HepG2 (cell line): ENCODE results near the gene PSD4. TPM values are rescaled to one million over a fixed set of nuclear protein-coding genes. Genes with fewer than 3 reads are reported as not detected.

Experiments used
- ATAC-seq: fragments of 200-7000 bp; cut with Tn5 transposase; 3 replicates; pipeline ENCODE4 v1.9.1; 2020; ENCODE audit warnings: mild to moderate bottlenecking, moderate library complexity
- BruUV-seq: library from RNA; stranded (reverse); fragments of 400-500 nt; replicated peaks from 2 replicates; lab custom pipeline; 2021; lab: Mats Ljungman, UMichigan
- CTCF ChIA-PET: fragments of 300-600 bp; formaldehyde crosslinking; extraction: SDS; loops from one replicate; lab custom pipeline; 2021; ENCODE audit warnings: low total read pairs, inconsistent platforms, low intra/inter-chr PET ratio; lab: Yijun Ruan, JAX
- POLR2A ChIA-PET: fragments of 350-600 bp; sonication (Branson Sonifier 250); formaldehyde crosslinking; loops from one replicate; lab custom pipeline; 2020; ENCODE audit warnings: antibody characterized with exemption, inconsistent platforms; lab: Yijun Ruan, JAX
- DNase-seq: peaks from one replicate; pipeline ENCODE4 v3.0.0-alpha.2; 2015; ENCODE audit warnings: low spot score
- FAIRE-seq: peaks from 3 replicates; lab custom pipeline; 2011; peaks lifted over from hg19 to GRCh38; lab: Jason Lieb, UNC
- H2AFZ ChIP-seq: one replicate; pipeline ENCODE4 v1.6.1; 2011; ENCODE audit warnings: low read length, inconsistent platforms
- H3K27ac ChIP-seq: fragments of 300-600 bp; 3 replicates; pipeline ENCODE4 v1.8.0; 2011; ENCODE audit warnings: mixed run types, mild to moderate bottlenecking, mixed read lengths, low read length, inconsistent platforms; ENCODE audit not compliant: insufficient read depth; ENCODE audit errors: extremely low read length
- H3K27me3 ChIP-seq, 2 experiments: fragments of 200-600 bp in 1 of 2; 2 replicates in 1 of 2; 3 replicates in 1 of 2; pipeline versions ENCODE4 v1.6.0 to v1.8.0; 2011; ENCODE audit warnings: low read length in 2 of 2, mild to moderate bottlenecking in 2 of 2, moderate library complexity in 2 of 2, inconsistent platforms in 1 of 2; ENCODE audit not compliant: insufficient read depth in 2 of 2, control insufficient read depth in 1 of 2
- H3K36me3 ChIP-seq, 2 experiments: fragments of 200-600 bp in 1 of 2; replicated peaks in 1 of 2; 2 replicates in 1 of 2; 3 replicates in 1 of 2; pipeline versions ENCODE4 v1.5.1 to v1.8.0; 2011; ENCODE audit warnings: low read length in 2 of 2, inconsistent platforms in 1 of 2; ENCODE audit not compliant: insufficient read depth in 2 of 2, control insufficient read depth in 1 of 2
- H3K4me1 ChIP-seq: 2 replicates; pipeline ENCODE4 v1.5.1; 2012; ENCODE audit warnings: low read length, inconsistent platforms; ENCODE audit not compliant: insufficient read depth
- H3K4me2 ChIP-seq: 2 replicates; pipeline ENCODE4 v1.6.0; 2011; ENCODE audit warnings: low read depth, low read length, inconsistent platforms
- H3K4me3 ChIP-seq, 3 experiments: fragments of 200-600 bp in 1 of 3; sonication (generic), shearing (Covaris generic) in 1 of 3; replicated peaks in 1 of 3; 2 replicates each; pipeline ENCODE4 v1.5.1; 2011 to 2016; ENCODE audit warnings: low read length in 3 of 3, inconsistent platforms in 2 of 3, low read depth in 2 of 3, mild to moderate bottlenecking in 2 of 3, control low read depth in 1 of 3, mixed read lengths in 1 of 3; ENCODE audit not compliant: insufficient read depth in 1 of 3
- H3K79me2 ChIP-seq: one replicate; pipeline ENCODE4 v1.6.1; 2011; ENCODE audit warnings: low read length, inconsistent platforms; ENCODE audit not compliant: insufficient read depth
- H3K9ac ChIP-seq: 2 replicates; pipeline ENCODE4 v1.6.0; 2011; ENCODE audit warnings: mild to moderate bottlenecking, low read depth, low read length, inconsistent platforms; ENCODE audit not compliant: insufficient read depth
- H3K9me3 ChIP-seq: 2 replicates; pipeline ENCODE4 v1.5.1; 2012; ENCODE audit warnings: mild to moderate bottlenecking, low read length
- H4K20me1 ChIP-seq: 2 replicates; pipeline ENCODE4 v1.6.0; 2011; ENCODE audit warnings: inconsistent platforms, mild to moderate bottlenecking, low read length, moderate library complexity; ENCODE audit not compliant: insufficient read depth
- ADNP ChIP-seq: sonication (generic); formaldehyde crosslinking; IDR thresholded peaks from 2 replicates; pipeline ENCODE4 v1.4.0; 2020; ENCODE audit warnings: missing genetic modification reagents
- ARNTL ChIP-seq: sonication (generic); formaldehyde crosslinking; IDR thresholded peaks from 2 replicates; pipeline ENCODE4 v1.4.0; 2020; ENCODE audit warnings: mild to moderate bottlenecking, missing genetic modification reagents
- JUND ChIP-seq: sonication (generic); formaldehyde crosslinking; IDR thresholded peaks from 2 replicates; pipeline ENCODE4 v1.8.0; 2022; ENCODE audit warnings: mild to moderate bottlenecking, missing genetic modification reagents
- MAFK ChIP-seq, 2 experiments: IDR thresholded peaks in 1 of 2; conservative IDR thresholded peaks in 1 of 2; 2 replicates each; pipeline ENCODE4 v1.6.1; 2011; ENCODE audit warnings: improper control_type of control experiment in 2 of 2, low read length in 2 of 2
- MAZ ChIP-seq, 2 experiments: sonication (generic) in 1 of 2; formaldehyde crosslinking in 1 of 2; IDR thresholded peaks; 2 replicates each; pipeline versions ENCODE4 v1.5.0 to v1.6.1; 2012 to 2020; ENCODE audit warnings: low read depth in 2 of 2, mild to moderate bottlenecking in 2 of 2, borderline replicate concordance in 1 of 2, improper control_type of control experiment in 1 of 2, low read length in 1 of 2, missing genetic modification reagents in 1 of 2, moderate library complexity in 1 of 2
- PHF21A ChIP-seq: sonication (generic); formaldehyde crosslinking; IDR thresholded peaks from 2 replicates; pipeline ENCODE4 v1.5.0; 2020; ENCODE audit warnings: mild to moderate bottlenecking, missing genetic modification reagents
- RAD21 ChIP-seq: fragments of 450-650 bp; formaldehyde crosslinking; IDR thresholded peaks from 2 replicates; pipeline ENCODE4 v1.5.0; 2020; ENCODE audit warnings: mild to moderate bottlenecking
- RBM39 ChIP-seq: fragments of 200-400 bp; formaldehyde crosslinking; IDR thresholded peaks from one replicate; pipeline ENCODE4 v1.6.1; 2018; ENCODE audit warnings: antibody characterized with exemption, mild to moderate bottlenecking, low read depth, low read length; ENCODE audit not compliant: poor library complexity, severe bottlenecking
- SMYD3 ChIP-seq: sonication (generic); formaldehyde crosslinking; IDR thresholded peaks from 2 replicates; pipeline ENCODE4 v1.8.1; 2023; ENCODE audit warnings: mild to moderate bottlenecking, missing genetic modification reagents
- SP5 ChIP-seq: IDR thresholded peaks from 2 replicates; pipeline ENCODE4 v1.6.1; 2016; ENCODE audit warnings: low read depth, borderline replicate concordance
- ZIK1 ChIP-seq: sonication (generic); formaldehyde crosslinking; IDR thresholded peaks from 2 replicates; pipeline ENCODE4 v1.5.0; 2020; ENCODE audit warnings: mild to moderate bottlenecking, low read depth, missing genetic modification reagents, borderline replicate concordance
- ZKSCAN5 ChIP-seq: sonication (generic); formaldehyde crosslinking; IDR thresholded peaks from 2 replicates; pipeline ENCODE4 v1.5.1; 2020; ENCODE audit warnings: mild to moderate bottlenecking, missing genetic modification reagents
- ZKSCAN8 ChIP-seq: IDR thresholded peaks from 2 replicates; pipeline ENCODE4 v1.6.1; 2016; ENCODE audit warnings: borderline replicate concordance, missing genetic modification reagents, missing compliant biosample characterization
- ZMYM3 ChIP-seq: sonication (generic); formaldehyde crosslinking; IDR thresholded peaks from 2 replicates; pipeline ENCODE4 v1.5.1; 2020; ENCODE audit warnings: mild to moderate bottlenecking, missing genetic modification reagents
- ZNF333 ChIP-seq: sonication (generic); formaldehyde crosslinking; IDR thresholded peaks from 2 replicates; pipeline ENCODE4 v1.4.0; 2020; ENCODE audit warnings: mild to moderate bottlenecking, missing genetic modification reagents, borderline replicate concordance
- ZNF432 ChIP-seq: sonication (generic); formaldehyde crosslinking; IDR thresholded peaks from 2 replicates; pipeline ENCODE4 v1.5.0; 2020; ENCODE audit warnings: missing genetic modification reagents, mild to moderate bottlenecking, borderline replicate concordance
- ZNF546 ChIP-seq: sonication (generic); formaldehyde crosslinking; conservative IDR thresholded peaks from 2 replicates; pipeline ENCODE4 v1.8.1; 2023; ENCODE audit warnings: mild to moderate bottlenecking, missing genetic modification reagents
- ZNF552 ChIP-seq: sonication (generic); formaldehyde crosslinking; IDR thresholded peaks from 2 replicates; pipeline ENCODE4 v1.9.0; 2022; ENCODE audit warnings: missing genetic modification reagents, mild to moderate bottlenecking, borderline replicate concordance
- WGBS: methylation state at CpG from one replicate; pipeline ENCODE4 v1.1.6; 2017; ENCODE audit warnings: low lambda C conversion rate; 5-methylcytosine and 5-hydroxymethylcytosine counted together
- in situ Hi-C: cut with HindIII; loops from 2 replicates; pipeline ENCODE4 v1.10.0; 2017; ENCODE audit warnings: low pct_unique_long_range_greater_than_20kb; ENCODE audit not compliant: extremely low pct_ligation_motif_present
- intact Hi-C: fragments of 100-400 bp; cut with micrococcal nuclease; formaldehyde crosslinking; loops from one replicate; pipeline ENCODE4 v1.10.0; 2022; ENCODE audit not compliant: unreplicated experiment
- polyA plus RNA-seq, 8 experiments: library from polyadenylated mRNA; depleted of rRNA in 3 of 8; stranded (reverse) in 7 of 8; unstranded in 1 of 8; fragments of >200 nt; fragmentation: Illumina TruSeq in 4 of 8; extraction: Trizol in 4 of 8; gene quantifications; 2 replicates each; pipeline versions ENCODE4 v1.2.1 to v1.2.3, GENCODE V29; 2011 to 2016; ENCODE audit warnings: low read depth in 4 of 8, missing spikeins in 1 of 8, mixed read lengths in 1 of 8; ENCODE audit not compliant: insufficient read depth in 1 of 8
- total RNA-seq, 5 experiments: library from RNA; depleted of rRNA; stranded (reverse); fragments of >200 nt; fragmentation: Illumina TruSeq; extraction: Trizol; gene quantifications; 2 replicates each; pipeline ENCODE4 v1.2.3, GENCODE V29; 2016; ENCODE audit warnings: low read depth in 1 of 5
- TF ChIP-seq, protein P1 (sequence below): sonication (generic); formaldehyde crosslinking; IDR thresholded peaks from 2 replicates; pipeline ENCODE4 v1.5.0; 2020; ENCODE audit warnings: missing genetic modification reagents
- TF ChIP-seq, protein P2 (sequence below): sonication (generic); formaldehyde crosslinking; IDR thresholded peaks from 2 replicates; pipeline ENCODE4 v1.4.0; 2020; ENCODE audit warnings: missing genetic modification reagents

Gene PSD4
- total and polyA plus RNA-seq, 2 of the 13 experiments (the other 11 are each of a cell fraction or from before 2014, with no cell fraction given) = 5.8 to 9.4 TPM

DNA sequence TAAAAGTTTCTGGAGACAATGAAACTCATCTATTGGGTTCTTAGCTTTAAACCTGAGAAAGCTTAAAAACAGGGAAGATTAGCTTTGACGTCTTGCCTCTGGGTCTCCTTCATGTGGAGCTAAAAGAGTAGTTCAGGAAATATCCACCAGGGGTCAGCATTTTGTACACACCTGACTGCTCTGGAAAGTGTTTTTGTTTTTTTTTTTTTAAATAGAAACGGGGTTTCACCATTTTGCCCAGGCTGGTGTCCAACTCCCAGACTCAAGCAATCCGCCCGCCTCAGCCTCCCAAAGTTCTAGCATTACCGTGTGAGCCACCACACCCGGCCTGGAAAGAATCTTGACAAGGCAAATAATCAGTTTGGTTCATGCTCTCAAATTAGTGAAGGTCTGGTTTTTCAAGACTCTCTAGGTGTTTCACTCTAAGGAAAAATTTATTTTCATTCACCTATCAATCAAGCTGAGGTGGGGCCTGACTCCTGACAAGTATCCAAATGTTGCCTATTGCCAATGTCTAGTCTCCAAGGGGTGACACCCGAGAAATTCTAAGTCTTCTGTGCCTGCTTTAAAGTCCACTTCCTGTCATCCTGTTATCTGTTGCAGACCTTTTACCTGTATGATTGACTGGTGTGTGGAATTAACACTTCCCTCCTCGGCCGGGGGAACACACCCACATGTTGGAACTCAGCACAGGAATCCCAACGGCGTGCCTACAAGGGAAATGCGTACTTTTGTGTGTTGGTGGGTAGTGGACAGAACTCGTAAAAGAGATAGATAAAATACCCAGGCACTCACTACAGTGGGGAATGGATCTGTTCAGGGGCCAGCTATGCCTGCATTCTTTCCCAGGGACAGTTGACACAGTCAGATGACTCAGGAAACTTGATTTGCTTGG is 35.1 kb upstream of the PSD4 start:
- ATAC-seq = peak; percentile 78
- peak overlapping the region; percentile 11 to 52 (median 36); a peak in 4 of 6 replicates for H3K4me3 ChIP-seq
- peaks cover 0 to 11% of the 10 kb centered on the region in 2 experiments; a peak in 1 of 5 replicates for H3K27me3 ChIP-seq
- H3K27ac ChIP-seq = no peak overlapping the region
- 4% methylated on average over 13 of the region's 13 CpGs for WGBS
- no peaks in the 10 kb centered on the region for H4K20me1 ChIP-seq
- peak; percentile 76 for DNase-seq
- peaks cover 55% of the 10 kb centered on the region for H3K4me1 ChIP-seq
- FAIRE-seq = peak; percentile 87
- H2AFZ ChIP-seq = peak overlapping the region; percentile 51
- H3K9ac ChIP-seq = peak overlapping the region; percentile 33; the same call in 1 of the 2 replicates
- no peaks in the 10 kb centered on the region for H3K9me3 ChIP-seq
- CTCF ChIA-PET = interaction anchor here (1.0 to 5.4 kb wide), 12 partner anchors 26 to 252 kb away, joined by 3 to 80 read pairs (median 8); partner anchors contain the start of gene PSD4
- no peaks in the 10 kb centered on the region; a peak in 1 of 5 replicates for H3K36me3 ChIP-seq
- BruUV-seq = no TSS peak
- H3K4me2 ChIP-seq = peak overlapping the region; percentile 83
- in situ Hi-C loops = loop anchor here (5.0 kb wide), 3 partner anchors 56 to 234 kb away; no protein-coding TSS in a partner anchor
- intact Hi-C loops = loop anchor here (1.0 to 2.0 kb wide), 3 partner anchors 18 to 232 kb away; no protein-coding TSS in a partner anchor
- POLR2A ChIA-PET = interaction anchor here (0.7 to 5.7 kb wide), 15 partner anchors 11 to 232 kb away, joined by 3 to 63 read pairs (median 6); partner anchors contain the start of genes IL1RN and PSD4
- no peaks in the 10 kb centered on the region for H3K79me2 ChIP-seq
- TF ChIP-seq ADNP (CRISPR knock-in tag) (no peak), ARNTL (CRISPR knock-in tag) (no peak), MAFK (conservative IDR thresholded peaks at IDR 0.05 in 1 of 2, IDR thresholded peaks at IDR 0.05 in 1 of 2; ENCODE audit: low read length in 2 of 2) (peak; percentile 11 to 27; a peak in 2 of 4 replicates), ZIK1 (CRISPR knock-in tag) (no peak), ZNF546 (no peak), ZNF333 (CRISPR knock-in tag) (no peak), RBM39 (no peak), RAD21 (CRISPR knock-in tag) (peak; percentile 61), ZMYM3 (CRISPR knock-in tag) (0 out of 2 replicates have a peak, but pooled peaks have one; percentile 16), ZKSCAN5 (CRISPR knock-in tag) (no peak), ZNF552 (no peak), JUND (CRISPR knock-in tag) (0 out of 2 replicates have a peak, but pooled peaks have one; percentile 24), MAZ (IDR thresholded peaks at IDR 0.05; ENCODE audit: borderline replicate concordance, low read depth, low read length) (no peak), MAZ (CRISPR knock-in tag; IDR thresholded peaks at IDR 0.05; ENCODE audit: low read depth) (no peak), PHF21A (CRISPR knock-in tag) (peak; percentile 43), ZNF432 (CRISPR knock-in tag) (no peak), ZKSCAN8 (no peak), SP5 (no peak), SMYD3 (CRISPR knock-in tag) (no peak)
- TF ChIP-seq, protein P1, sequence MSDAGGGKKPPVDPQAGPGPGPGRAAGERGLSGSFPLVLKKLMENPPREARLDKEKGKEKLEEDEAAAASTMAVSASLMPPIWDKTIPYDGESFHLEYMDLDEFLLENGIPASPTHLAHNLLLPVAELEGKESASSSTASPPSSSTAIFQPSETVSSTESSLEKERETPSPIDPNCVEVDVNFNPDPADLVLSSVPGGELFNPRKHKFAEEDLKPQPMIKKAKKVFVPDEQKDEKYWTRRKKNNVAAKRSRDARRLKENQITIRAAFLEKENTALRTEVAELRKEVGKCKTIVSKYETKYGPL (CRISPR knock-in tag) = no peak
- TF ChIP-seq, protein P2, sequence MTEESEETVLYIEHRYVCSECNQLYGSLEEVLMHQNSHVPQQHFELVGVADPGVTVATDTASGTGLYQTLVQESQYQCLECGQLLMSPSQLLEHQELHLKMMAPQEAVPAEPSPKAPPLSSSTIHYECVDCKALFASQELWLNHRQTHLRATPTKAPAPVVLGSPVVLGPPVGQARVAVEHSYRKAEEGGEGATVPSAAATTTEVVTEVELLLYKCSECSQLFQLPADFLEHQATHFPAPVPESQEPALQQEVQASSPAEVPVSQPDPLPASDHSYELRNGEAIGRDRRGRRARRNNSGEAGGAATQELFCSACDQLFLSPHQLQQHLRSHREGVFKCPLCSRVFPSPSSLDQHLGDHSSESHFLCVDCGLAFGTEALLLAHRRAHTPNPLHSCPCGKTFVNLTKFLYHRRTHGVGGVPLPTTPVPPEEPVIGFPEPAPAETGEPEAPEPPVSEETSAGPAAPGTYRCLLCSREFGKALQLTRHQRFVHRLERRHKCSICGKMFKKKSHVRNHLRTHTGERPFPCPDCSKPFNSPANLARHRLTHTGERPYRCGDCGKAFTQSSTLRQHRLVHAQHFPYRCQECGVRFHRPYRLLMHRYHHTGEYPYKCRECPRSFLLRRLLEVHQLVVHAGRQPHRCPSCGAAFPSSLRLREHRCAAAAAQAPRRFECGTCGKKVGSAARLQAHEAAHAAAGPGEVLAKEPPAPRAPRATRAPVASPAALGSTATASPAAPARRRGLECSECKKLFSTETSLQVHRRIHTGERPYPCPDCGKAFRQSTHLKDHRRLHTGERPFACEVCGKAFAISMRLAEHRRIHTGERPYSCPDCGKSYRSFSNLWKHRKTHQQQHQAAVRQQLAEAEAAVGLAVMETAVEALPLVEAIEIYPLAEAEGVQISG (CRISPR knock-in tag) = no peak
